NCI-H146 treated with DMSO at 0.1 percent for 48 hours (cell line): ENCODE data around the gene TNFRSF13B.
"Not testable (repeated sequence)": the region's sequence is repeated elsewhere in the genome, so short reads cannot be mapped to it uniquely, and the experiment has no call there.

ENCODE experiments used
- DNase-seq: peaks from one replicate; lab custom pipeline; 2025; ENCODE audit not compliant: unreplicated experiment; lab: John Stamatoyannopoulos, UW

Gene TNFRSF13B

GRCh38 chr17:16971458-16972338, at the start of gene TNFRSF13B:
TSS of gene TNFRSF13B (minus strand) at chr17:16972118. CDS start at chr17:16972075, 43 bp downstream.
- DNase-seq, result no peak

DNA sequence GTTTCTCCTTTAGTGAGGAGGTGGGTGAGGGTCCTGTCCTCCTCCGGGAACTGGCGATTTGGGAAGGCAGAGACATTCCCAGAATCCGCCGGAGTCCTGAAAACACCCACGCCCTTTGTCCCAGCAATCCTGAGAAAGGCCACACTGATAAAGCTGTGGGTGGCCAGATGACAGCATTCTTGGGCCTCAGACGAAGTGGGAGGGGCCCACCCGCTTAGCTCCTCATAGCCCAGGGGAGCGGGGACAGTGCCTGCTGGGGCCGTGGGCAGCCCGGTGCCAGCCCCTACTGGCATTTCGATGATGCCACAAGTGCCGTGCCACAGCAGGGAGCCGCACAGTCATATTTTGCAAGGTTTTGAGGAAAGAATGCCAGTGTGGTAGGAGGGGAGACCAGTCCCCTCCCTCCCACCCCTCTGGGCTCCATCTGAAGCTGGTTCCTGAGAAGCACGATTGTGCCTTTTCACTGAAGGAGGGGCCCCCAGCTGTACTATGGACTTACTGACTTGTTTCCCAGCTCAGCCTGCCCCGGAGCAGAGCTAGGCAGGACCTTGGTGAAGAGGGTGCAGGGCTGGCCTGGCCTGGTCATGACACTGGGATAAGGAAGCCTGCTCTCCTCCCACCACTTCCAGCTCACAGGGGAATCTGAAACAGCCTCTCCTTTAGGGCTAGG, 49.4 kb upstream of the TNFRSF13B start:
- DNase-seq, result no peak

GRCh38 chr17:17020821-17021193, 48.9 kb upstream of the TNFRSF13B start:
- DNase-seq, result no peak

GRCh38 chr17:17019891-17020456, 48.1 kb upstream of the TNFRSF13B start:
- no peak for DNase-seq

- no peak for DNase-seq
Measured at GRCh38 chr17:17019430-17019762, 47.5 kb upstream of the TNFRSF13B start.

- DNase-seq, result no peak
Measured at GRCh38 chr17:17018612-17019429, 46.9 kb upstream of the TNFRSF13B start.

- no peak for DNase-seq
Measured at GRCh38 chr17:17018021-17018441, 46.1 kb upstream of the TNFRSF13B start.

- DNase-seq, result no peak
Measured at GRCh38 chr17:17017343-17018014, 45.6 kb upstream of the TNFRSF13B start.

DNA sequence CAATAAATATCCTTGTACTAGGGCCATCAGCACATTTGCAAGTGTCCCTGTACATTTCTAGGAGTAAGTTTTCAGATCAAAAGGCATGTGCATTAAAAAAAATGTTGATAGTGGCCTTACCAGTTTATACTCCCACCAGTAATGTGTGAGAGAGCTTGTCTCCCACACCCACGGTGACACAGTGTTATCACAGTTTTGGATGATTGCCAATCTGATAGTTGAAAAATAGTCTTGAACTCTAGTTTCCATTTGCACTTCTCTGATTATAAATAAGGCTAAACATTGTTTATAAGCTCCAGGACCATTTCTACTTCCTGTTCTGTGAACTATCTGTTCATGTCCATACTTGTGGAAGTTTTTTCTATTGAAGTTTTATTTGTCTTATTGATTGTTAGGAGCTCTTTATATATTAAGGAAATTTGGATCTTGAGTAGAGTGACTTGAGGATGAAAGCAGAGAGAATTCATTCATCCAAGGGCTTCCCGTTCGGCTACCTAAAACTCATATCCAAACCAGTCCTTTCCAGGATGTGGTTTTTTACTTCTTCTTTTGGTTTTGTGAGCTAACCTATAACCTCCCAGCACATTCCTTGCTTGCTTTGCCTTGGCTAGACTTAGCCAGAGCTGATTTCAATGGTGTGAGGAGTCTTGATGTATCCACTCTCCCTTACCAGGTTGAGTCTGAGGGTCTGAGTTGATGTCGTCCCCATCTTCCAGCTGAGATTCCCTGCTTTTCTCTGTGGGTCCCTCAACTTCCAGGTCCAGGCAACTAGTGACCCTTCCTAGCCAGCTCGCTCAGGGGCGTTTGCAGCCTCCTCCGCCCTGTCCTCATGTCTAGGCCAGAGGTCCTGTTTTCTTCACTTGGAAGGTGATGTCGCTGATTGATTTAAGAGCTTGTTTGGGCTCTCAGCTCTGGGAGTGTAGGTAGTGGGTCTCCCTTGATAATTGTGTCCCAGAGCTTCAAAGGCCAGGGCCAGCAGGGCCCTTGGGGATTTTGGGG, 44.6 kb upstream of the TNFRSF13B start:
- DNase-seq, result not testable (repeated sequence)

GRCh38 chr17:17015230-17015629, 43.3 kb upstream of the TNFRSF13B start:
- DNase-seq, result no peak

- not testable (repeated sequence) for DNase-seq
Measured at GRCh38 chr17:17014748-17015124, 42.8 kb upstream of the TNFRSF13B start.

DNA sequence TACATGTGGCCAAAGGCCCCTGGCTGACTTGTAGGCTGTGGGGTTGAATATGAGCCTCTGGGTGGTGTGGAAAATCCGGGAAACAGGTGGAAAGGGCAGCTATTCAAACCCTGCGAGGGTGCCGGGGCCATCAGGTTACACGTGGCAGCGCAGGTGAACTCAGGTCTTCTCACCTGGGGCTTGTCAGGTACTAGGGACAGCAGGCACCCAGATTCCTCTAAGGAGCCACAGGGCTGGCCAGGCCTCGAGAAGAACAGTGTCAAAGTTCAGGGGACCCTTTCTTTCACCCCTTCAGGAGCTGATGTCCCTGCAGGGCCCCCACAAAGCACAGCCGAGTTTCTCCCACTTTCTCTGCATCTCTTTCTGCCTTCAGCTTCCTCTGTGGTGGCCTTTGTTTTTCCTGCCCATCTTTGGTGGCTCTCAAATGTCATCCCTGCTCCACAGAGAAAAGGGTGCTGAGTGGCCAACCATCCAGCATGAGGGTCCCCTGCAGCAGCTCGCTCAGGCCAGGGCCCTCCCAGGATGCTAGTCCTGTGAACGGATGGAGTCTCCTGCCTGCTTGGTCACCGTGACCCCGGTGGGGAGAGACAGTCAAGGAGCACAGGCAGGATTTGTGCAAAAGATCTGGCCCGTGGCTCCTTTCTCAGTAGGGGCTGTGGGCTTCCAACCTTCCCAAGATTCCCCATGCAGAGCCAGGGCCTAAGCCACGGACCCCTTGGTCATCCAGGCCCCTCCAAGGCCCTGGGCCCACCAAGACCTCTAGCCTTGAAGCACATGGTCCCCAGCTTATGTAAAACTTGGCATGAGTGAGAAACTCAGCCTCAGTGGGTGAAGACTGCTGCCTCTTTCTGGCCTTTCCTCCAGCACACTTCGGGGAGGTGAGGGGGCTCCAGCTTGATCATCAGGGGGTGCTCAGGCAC, 42.2 kb upstream of the TNFRSF13B start:
- not testable (repeated sequence) for DNase-seq

- DNase-seq, result not testable (repeated sequence)
Measured at GRCh38 chr17:17011043-17011907, 39.4 kb upstream of the TNFRSF13B start.

DNA sequence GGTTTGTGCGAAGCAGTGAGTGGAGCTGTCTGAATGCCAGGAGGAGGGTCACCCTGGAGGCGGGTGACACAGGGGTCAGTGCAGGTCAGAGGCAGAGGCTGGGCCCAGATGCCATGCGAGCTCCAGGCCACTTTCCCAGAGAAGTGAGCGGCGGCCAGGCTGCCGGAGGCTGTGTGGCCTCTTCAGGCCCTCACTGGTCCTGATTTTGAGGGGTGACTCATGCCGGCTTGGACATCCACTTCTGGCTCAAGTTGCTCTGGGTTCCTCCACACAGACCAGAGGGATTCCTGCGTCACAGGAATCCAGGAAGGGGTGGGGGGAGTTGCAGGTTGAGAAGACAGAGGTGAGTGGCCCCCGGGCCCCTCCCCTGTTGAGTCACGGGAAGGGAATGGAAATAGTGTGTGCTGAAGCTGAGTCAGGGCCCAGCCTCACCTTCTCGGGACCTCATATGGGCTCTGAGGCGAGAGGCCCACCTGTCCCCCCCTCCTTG, 38.7 kb upstream of the TNFRSF13B start:
- not testable (repeated sequence) for DNase-seq

GRCh38 chr17:17009972-17010371, 38.1 kb upstream of the TNFRSF13B start:
- DNase-seq, result not testable (repeated sequence)

GRCh38 chr17:17008621-17009397, 36.9 kb upstream of the TNFRSF13B start:
- not testable (repeated sequence) for DNase-seq
